DMS 273 (cell line): ENCODE data around the gene G6PC2.
"Not testable (repeated sequence)": the region's sequence is repeated elsewhere in the genome, so short reads cannot be mapped to it uniquely, and the experiment has no call there.

ENCODE experiments used
- DNase-seq: peaks from one replicate; lab custom pipeline; 2025; ENCODE audit not compliant: unreplicated experiment; lab: John Stamatoyannopoulos, UW

G6PC2 gene

DNA sequence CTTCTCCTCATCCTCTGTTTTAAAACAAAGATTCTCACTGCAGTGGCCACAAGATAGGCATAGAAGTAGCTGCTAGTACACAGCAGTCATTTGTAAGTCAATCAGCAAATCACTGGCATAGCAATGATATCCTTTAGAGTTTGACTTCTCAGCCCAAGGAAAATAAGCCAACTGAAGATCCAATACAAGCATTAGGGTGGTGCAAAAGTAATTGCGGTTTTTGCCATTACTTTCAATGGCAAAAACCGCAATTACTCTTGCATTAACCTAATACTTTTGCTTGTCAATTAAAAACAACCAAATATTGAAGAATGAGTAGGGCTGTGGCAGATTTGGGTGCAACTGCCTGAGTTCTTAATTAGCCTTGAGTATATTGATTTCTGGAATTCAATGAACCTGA is 2.8 kb downstream of the G6PC2 start:
- no peak for DNase-seq

- no peak for DNase-seq
These were observed 3.3 kb downstream of the G6PC2 start for GRCh38 chr2:168904358-168904757.

DNA sequence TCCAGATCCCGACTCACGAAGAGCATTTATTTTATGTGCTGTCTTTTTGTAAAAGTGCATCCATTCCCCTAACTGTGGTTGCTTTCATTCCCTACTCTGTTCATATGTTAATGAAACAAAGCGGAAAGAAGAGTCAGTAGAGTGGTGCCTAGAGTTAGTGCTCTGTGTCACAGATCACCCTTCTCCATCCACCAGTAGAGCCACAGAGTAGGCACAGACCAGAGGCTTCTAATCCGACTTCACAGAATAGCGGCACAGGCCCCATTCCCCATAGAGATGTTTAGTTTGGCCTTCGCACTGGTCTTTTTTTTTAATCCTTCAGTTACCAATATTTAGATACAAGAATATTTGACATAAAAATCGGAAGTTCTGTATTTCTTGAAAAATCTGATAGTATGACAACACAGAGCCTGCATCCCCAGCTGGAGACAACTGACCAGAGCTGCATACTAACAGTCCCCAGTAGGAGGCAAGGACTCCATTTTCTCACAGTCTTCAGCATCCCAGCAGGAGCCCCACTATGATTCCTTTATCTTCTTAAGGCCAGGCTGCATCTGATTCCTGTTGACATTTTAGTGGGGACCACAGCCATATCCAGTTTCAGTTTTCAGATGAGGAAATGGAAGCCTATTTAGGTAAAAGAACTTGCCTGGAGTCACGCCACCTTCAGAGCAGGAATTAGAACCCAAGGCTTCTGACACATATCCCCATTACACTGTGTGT is 7.0 kb downstream of the G6PC2 start:
- no peak for DNase-seq

GRCh38 chr2:168910330-168910729 is 9.2 kb downstream of the G6PC2 start:
- peak; percentile 78 for DNase-seq

GRCh38 chr2:168912466-168912865 is 11.4 kb downstream of the G6PC2 start:
- DNase-seq: peak; percentile 40

DNA sequence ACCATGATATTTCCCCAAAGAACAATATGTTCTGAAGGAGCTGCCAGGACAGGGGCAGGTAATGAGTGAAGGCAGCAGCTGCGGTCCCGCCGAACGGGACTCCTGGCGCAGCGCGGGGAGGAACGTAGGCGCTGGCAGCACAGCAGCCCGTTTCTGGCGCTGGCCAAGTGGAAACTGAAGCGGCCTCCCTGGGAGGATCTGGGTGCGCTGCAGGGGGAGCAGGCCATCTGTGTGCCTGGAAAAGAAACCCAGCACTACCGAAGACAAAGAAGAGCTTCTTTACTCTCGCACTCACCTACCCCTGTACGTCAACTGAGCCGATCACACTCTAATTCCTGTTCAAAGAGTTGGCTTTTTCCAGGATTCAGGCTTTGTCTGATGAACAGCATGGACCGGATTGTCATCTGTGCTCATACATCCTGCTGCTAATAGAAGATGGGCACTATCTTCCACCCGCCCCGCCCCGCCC is 11.8 kb downstream of the G6PC2 start:
- DNase-seq: peak; percentile 92

DNA sequence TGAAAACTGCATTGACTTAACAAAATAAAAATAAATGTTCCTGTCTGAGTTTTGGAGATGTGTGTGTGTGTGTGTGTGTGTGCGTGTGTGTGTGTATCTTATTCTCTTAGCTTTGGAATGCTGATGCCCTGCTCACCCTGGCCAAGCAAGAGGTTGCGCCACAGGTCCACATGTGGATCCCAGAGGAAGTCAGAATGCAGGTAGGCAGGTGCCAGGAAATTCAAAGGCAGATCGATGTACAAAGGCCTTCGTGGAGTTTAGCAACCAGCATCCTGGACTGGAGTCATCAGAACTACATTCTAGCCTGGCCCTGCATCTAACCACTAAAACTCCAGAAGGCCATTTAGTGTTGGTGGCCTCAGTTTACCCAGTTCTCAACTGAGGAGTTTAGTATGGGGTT is 12.4 kb downstream of the G6PC2 start:
- no peak for DNase-seq

GRCh38 chr2:168915441-168916330 is 14.6 kb downstream of the G6PC2 start:
- peak; percentile 86 for DNase-seq

- no peak for DNase-seq
These were observed 15.2 kb downstream of the G6PC2 start for GRCh38 chr2:168916331-168916675.

GRCh38 chr2:168920504-168921157 is 19.5 kb downstream of the G6PC2 start:
- peak; percentile 75 for DNase-seq

DNA sequence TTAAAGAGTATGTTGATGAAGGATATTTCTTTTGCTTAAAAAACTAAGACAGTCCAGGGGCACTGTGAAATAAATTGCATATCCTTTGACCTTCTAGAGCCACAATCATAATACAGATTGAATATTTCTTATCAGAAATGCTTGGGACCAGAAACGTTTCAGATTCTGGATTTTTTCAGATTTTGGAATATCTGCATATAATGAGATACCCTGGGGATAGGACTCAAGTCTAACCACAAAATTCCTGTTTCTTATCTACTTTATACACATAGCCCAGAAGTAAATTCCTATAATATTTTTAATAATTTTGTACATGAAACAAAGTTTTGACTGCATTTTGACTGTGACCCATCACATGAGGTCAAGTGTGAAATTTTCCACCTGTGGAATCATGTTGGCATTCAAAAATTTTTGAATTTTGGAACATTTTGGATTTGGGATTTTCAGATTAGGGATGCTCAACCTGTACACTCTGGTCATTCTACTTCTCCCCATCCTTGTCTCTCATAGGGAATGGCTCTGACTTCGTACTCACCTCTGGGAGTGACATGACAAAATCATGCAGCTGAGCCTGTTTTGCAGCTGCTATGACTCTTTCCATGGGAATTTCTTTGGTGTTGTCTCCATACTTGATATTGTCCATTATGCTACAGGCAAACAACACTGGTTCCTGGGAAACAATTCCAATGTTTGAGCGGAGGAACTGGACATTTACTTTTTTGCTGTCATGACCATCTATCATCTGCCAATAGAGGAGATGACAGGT is 25.7 kb downstream of the G6PC2 start:
- no peak for DNase-seq

DNA sequence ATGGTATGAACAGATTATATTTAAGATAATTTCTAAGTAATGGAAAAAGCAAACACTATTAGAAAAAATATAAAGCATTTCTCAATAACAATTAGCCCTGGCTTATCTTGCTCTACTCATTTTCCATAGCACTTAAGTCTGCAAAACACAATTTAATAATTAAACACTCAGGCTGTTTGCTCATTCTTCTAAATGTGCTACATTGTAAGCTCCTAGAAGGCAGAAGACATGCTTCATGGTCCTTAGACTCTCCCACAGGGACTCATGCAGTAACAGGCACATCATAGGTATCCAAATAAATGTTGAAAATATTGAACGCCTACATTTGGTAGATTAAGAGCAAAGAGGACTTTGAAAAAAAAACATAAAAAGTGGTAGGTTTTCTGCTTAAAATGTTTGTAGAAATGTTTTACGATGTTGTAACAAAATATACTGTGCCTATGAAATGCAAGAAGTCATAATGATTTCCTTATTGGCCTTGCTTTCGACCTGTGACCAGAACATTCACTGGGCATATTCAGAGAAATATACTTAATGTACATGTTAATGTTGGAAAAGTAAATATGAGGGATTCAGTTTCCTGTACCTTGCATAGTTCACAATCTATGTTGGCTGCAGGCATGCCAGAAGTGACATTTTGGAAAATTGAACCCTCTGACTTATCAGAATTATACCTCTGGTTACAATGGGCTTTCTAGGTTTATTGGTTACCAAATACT is 27.2 kb downstream of the G6PC2 start:
- no peak for DNase-seq

GRCh38 chr2:168929031-168929430 is 27.9 kb downstream of the G6PC2 start:
- DNase-seq: no peak

DNA sequence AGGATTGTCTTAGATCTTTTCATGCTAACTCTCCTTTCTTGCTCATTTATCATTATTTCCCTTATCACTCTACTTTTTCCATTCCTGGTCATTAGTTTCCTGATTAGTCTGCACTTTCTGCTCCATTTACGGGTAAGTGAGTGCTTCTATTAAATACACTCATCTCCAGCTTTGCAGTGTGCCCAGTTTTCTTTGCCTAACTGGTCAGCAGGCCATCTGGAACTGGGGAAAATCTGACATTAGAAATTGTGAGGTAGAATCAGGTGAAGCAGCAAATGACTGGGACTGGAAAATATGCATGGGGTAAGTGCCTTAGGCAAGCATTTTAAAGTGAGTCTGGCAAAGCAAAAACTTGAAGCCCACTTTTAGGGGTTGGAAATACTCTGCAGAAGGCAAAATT is 29.2 kb downstream of the G6PC2 start:
- DNase-seq: no peak

DNA sequence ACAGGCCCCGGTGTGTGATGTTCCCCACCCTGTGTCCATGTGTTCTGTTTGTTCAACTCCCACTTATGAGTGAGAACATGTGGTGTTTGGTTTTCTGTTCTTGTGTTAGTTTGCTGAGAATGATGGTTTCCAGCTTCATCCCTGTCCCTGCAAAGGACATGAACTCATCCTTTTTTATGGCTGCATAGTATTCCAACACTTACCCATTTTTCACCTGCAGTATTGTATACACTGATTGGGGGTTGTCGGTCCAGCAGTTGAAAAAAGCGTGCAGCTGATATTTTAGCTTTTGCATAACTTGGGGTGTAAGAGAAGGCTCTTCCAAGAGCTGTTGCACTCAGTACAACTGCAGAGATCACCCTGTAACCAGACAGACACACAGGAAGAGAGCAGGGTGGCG is 31.1 kb downstream of the G6PC2 start:
- not testable (repeated sequence) for DNase-seq

GRCh38 chr2:168934826-168935225 is 33.7 kb downstream of the G6PC2 start:
- DNase-seq: no peak

DNA sequence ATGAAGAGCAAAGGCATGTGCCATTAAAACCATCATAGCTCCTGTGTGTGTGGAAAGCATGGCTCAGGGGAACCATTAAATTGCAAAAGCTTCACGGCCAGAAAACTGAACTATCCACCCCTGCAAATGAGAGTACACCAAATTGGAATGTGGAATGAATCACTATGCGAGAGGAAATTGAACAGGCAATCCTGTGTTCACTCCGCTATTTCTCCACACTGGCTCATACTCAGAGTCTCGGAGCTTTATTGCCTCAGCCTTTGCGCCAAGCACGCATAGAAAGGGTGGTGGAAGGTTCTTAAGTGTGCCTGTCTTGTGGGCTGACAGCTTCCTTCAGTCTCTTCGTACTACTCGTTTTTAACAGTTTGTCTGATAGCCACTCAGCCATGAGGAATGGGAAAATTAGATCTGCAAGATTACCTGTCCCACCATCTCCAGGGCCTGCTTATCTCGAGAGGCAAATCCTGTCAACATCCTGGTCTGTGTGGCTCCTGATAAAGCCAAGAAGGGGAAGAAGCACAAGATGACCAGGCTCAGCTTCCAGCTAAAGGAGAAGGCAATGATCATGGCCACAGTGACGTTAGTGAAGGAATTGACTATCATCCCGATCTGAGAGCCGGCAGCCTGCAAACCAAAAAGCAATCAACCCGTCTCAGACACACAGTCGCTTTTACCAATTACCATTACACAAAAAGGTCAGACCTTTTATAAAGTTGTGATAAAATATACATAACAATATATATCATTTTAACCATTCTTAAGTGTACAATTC is 34.9 kb downstream of the G6PC2 start:
- DNase-seq: no peak

DNA sequence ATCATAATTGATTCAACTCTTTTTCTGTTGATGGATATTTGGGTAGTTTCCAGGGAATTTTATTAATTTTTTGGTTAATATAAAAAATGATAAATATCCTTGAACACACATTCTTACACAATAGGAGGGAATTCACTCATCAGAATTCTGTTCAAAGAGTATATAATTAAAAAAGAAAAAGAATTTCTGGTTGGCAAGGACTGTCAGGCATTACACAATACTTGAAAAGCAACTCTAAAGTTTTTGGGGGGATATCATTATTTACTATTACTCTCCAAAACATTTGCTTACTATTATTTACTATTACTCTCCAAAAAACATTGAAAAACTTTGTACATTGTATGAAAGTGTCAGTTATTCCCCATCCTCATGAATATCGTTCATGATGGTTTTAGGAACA is 38.0 kb downstream of the G6PC2 start:
- DNase-seq: no peak

GRCh38 chr2:168939918-168940317 is 38.8 kb downstream of the G6PC2 start:
- DNase-seq: no peak

DNA sequence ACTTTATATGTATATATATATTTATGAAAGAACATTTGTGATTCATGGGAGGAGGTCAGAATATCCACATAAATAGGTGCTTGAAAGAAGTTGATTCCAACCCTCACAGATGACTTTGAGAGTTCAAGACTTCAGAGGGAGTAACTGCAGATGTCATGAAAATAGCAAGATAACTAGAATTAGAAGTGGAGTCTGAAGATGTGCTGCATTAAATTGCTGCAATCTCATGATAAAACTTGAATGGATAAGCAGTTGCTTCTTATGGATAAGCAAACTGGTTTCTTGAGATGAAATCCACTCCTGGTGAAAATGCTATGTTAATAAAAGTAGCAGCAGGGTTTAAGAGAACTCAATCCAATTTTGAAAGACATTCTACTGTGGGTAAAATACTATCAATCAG is 40.2 kb downstream of the G6PC2 start:
- DNase-seq: no peak
